Fibroblast of lung (primary cell): ENCODE measurements around the gene COX7B2. TPM values are rescaled to one million over a fixed set of nuclear protein-coding genes. Genes with fewer than 3 reads are reported as not detected.

ENCODE experiments used
- DNase-seq, 2 donors: peaks; one replicate each; pipeline versions ENCODE4 v3.0.0 to v3.0.0-alpha.2; 2010; ENCODE audit warnings: low read depth in 2 of 2
- H2AFZ ChIP-seq: 2 replicates; pipeline ENCODE4 v1.5.1; 2012; ENCODE audit warnings: low read length, control low read depth, inconsistent platforms
- H3K27ac ChIP-seq: 2 replicates; pipeline ENCODE4 v1.5.1; 2011; ENCODE audit warnings: low read length, control low read depth; ENCODE audit not compliant: insufficient read depth
- H3K27me3 ChIP-seq: 2 replicates; pipeline ENCODE4 v1.5.1; 2011; ENCODE audit warnings: mild to moderate bottlenecking, low read length; ENCODE audit not compliant: control insufficient read depth, insufficient read depth
- H3K36me3 ChIP-seq: 2 replicates; pipeline ENCODE4 v1.5.1; 2011; ENCODE audit warnings: low read length; ENCODE audit not compliant: control insufficient read depth, insufficient read depth
- H3K4me1 ChIP-seq: 2 replicates; pipeline ENCODE4 v1.5.1; 2011; ENCODE audit warnings: low read length; ENCODE audit not compliant: control insufficient read depth, insufficient read depth; ENCODE audit errors: extremely low read depth
- H3K4me2 ChIP-seq: 2 replicates; pipeline ENCODE4 v1.5.1; 2011; ENCODE audit warnings: low read length, control low read depth; ENCODE audit not compliant: insufficient read depth; ENCODE audit errors: extremely low read depth
- H3K4me3 ChIP-seq, 4 experiments: fragments of 200-600 bp in 1 of 4; sonication (generic) in 1 of 4; replicated peaks in 1 of 4; 2 replicates each; pipeline ENCODE4 v1.5.1; 2011 to 2016; ENCODE audit warnings: low read length in 4 of 4, low read depth in 3 of 4, mild to moderate bottlenecking in 3 of 4, control low read depth in 2 of 4, inconsistent platforms in 1 of 4, mixed read lengths in 1 of 4; ENCODE audit not compliant: insufficient read depth in 1 of 4; ENCODE audit errors: control extremely low read depth in 1 of 4
- H3K79me2 ChIP-seq: 2 replicates; pipeline ENCODE4 v1.5.1; 2012; ENCODE audit warnings: mild to moderate bottlenecking, low read length, inconsistent platforms; ENCODE audit not compliant: control insufficient read depth, insufficient read depth
- H3K9ac ChIP-seq: 2 replicates; pipeline ENCODE4 v1.5.1; 2011; ENCODE audit warnings: mild to moderate bottlenecking, low read length, control low read depth; ENCODE audit not compliant: insufficient read depth
- H3K9me3 ChIP-seq: 2 replicates; pipeline ENCODE4 v1.5.1; 2012; ENCODE audit warnings: low read depth, low read length; ENCODE audit not compliant: control insufficient read depth, insufficient read depth
- H4K20me1 ChIP-seq: 2 replicates; pipeline ENCODE4 v1.5.1; 2011; ENCODE audit warnings: low read length; ENCODE audit not compliant: control insufficient read depth, insufficient read depth; ENCODE audit errors: extremely low read depth
- CTCF ChIP-seq, 2 donors: IDR thresholded peaks in 1 of 2; conservative IDR thresholded peaks in 1 of 2; 1 replicate in 1 of 2; 2 replicates in 1 of 2; pipeline ENCODE4 v1.5.1; 2011 to 2012; ENCODE audit warnings: low read length in 2 of 2, control low read depth in 1 of 2, inconsistent platforms in 1 of 2, low read depth in 1 of 2, mild to moderate bottlenecking in 1 of 2
- EZH2 ChIP-seq: IDR thresholded peaks from 2 replicates; pipeline ENCODE4 v1.5.1; 2012; ENCODE audit warnings: low read length, control low read depth, mild to moderate bottlenecking; ENCODE audit errors: missing control alignments
- polyA plus RNA-seq, 2 donors: library from polyadenylated mRNA; depleted of rRNA in 1 of 2; stranded (reverse) in 1 of 2; unstranded in 1 of 2; fragments of >200 nt; gene quantifications; 2 replicates each; pipeline ENCODE4 v1.2.1, GENCODE V29; 2011 to 2012; ENCODE audit warnings: missing spikeins in 1 of 2
- total RNA-seq: library from RNA; depleted of rRNA; stranded (reverse); fragments of >200 nt; gene quantifications from 2 replicates; pipeline ENCODE4 v1.2.1, GENCODE V29; 2014

Gene COX7B2
- total and polyA plus RNA-seq, 2 donors (not counting 1 experiment from before 2014, with no cell fraction given): not detected

- H3K9ac ChIP-seq: no peak overlapping the region
- TF ChIP-seq EZH2: no peak
- no peak for TF ChIP-seq CTCF (conservative IDR thresholded peaks at IDR 0.05 in 1 of 2, IDR thresholded peaks at IDR 0.05 in 1 of 2; ENCODE audit: low read depth in 1 of 2, low read length in 2 of 2)
- no peaks in the 10 kb centered on the region for H3K27me3 ChIP-seq
- H2AFZ ChIP-seq: no peak overlapping the region
- no peak overlapping the region for H3K27ac ChIP-seq
- no peaks in the 10 kb centered on the region for H4K20me1 ChIP-seq
- no peak overlapping the region for H3K4me3 ChIP-seq
- H3K4me2 ChIP-seq: no peak overlapping the region
- H3K9me3 ChIP-seq: no peaks in the 10 kb centered on the region
- DNase-seq: no peak
- H3K36me3 ChIP-seq: no peaks in the 10 kb centered on the region
- H3K79me2 ChIP-seq: no peaks in the 10 kb centered on the region
- no peaks in the 10 kb centered on the region for H3K4me1 ChIP-seq
Measured at GRCh38 chr4:46818604-46819003, 90.4 kb downstream of the COX7B2 start.

- no peak overlapping the region for H3K9ac ChIP-seq
- no peaks in the 10 kb centered on the region for H3K4me1 ChIP-seq
- H3K79me2 ChIP-seq: no peaks in the 10 kb centered on the region
- H3K4me2 ChIP-seq: no peak overlapping the region
- no peaks in the 10 kb centered on the region for H3K36me3 ChIP-seq
- no peaks in the 10 kb centered on the region for H4K20me1 ChIP-seq
- H2AFZ ChIP-seq: no peak overlapping the region
- no peaks in the 10 kb centered on the region for H3K27me3 ChIP-seq
- DNase-seq: no peak
- H3K4me3 ChIP-seq: no peak overlapping the region
- no peak for TF ChIP-seq CTCF (conservative IDR thresholded peaks at IDR 0.05 in 1 of 2, IDR thresholded peaks at IDR 0.05 in 1 of 2; ENCODE audit: low read depth in 1 of 2, low read length in 2 of 2)
- no peak for TF ChIP-seq EZH2
- no peak overlapping the region for H3K27ac ChIP-seq
- no peaks in the 10 kb centered on the region for H3K9me3 ChIP-seq
Measured at GRCh38 chr4:46817806-46818205, 91.2 kb downstream of the COX7B2 start.

GRCh38 chr4:46804781-46805413 lies 104.1 kb downstream of the COX7B2 start:
- no peaks in the 10 kb centered on the region for H4K20me1 ChIP-seq
- no peak overlapping the region for H2AFZ ChIP-seq
- DNase-seq: no peak
- TF ChIP-seq CTCF (conservative IDR thresholded peaks at IDR 0.05 in 1 of 2, IDR thresholded peaks at IDR 0.05 in 1 of 2; ENCODE audit: low read depth in 1 of 2, low read length in 2 of 2): no peak
- no peak for TF ChIP-seq EZH2
- H3K36me3 ChIP-seq: no peaks in the 10 kb centered on the region
- H3K27ac ChIP-seq: no peak overlapping the region
- no peaks in the 10 kb centered on the region for H3K27me3 ChIP-seq
- no peak overlapping the region for H3K4me3 ChIP-seq
- no peaks in the 10 kb centered on the region for H3K4me1 ChIP-seq
- no peaks in the 10 kb centered on the region for H3K9me3 ChIP-seq
- no peak overlapping the region for H3K4me2 ChIP-seq
- no peaks in the 10 kb centered on the region for H3K79me2 ChIP-seq
- no peak overlapping the region for H3K9ac ChIP-seq
